Measurements from ENCODE around the gene CAMSAP3.

The CAMSAP3 gene

DNA sequence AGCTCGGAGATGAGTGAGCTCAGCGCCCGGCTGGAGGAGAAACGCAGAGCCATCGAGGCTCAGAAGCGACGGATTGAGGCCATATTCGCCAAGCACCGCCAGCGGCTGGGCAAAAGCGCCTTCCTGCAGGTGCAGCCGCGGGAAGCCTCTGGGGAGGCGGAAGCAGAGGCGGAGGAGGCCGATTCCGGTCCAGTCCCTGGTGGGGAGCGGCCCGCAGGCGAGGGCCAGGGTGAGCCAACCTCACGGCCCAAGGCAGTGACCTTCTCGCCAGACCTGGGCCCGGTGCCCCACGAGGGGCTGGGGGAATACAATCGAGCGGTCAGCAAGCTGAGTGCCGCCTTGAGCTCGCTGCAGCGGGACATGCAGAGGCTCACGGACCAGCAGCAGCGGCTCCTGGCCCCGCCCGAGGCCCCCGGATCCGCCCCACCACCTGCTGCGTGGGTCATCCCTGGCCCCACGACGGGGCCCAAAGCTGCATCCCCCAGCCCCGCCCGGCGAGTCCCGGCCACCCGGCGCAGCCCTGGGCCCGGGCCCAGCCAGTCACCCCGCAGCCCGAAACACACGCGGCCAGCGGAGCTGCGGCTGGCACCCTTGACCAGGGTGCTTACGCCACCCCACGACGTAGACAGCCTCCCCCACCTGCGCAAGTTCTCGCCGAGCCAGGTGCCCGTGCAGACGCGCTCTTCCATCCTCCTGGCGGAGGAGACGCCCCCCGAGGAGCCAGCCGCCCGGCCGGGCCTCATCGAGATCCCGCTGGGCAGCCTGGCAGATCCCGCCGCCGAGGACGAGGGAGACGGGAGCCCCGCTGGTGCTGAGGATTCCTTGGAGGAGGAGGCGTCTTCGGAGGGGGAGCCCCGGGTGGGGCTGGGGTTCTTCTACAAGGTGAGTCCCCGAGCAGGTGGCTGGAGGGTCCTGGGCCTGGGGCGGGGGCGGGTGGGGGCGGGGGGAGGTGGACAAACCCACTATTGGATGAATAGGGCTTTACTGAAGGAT lies 16.9 kb downstream of the CAMSAP3 start:
- no peak for DNase-seq (ENCODE audit: low read depth in 2 of 2)

DNA sequence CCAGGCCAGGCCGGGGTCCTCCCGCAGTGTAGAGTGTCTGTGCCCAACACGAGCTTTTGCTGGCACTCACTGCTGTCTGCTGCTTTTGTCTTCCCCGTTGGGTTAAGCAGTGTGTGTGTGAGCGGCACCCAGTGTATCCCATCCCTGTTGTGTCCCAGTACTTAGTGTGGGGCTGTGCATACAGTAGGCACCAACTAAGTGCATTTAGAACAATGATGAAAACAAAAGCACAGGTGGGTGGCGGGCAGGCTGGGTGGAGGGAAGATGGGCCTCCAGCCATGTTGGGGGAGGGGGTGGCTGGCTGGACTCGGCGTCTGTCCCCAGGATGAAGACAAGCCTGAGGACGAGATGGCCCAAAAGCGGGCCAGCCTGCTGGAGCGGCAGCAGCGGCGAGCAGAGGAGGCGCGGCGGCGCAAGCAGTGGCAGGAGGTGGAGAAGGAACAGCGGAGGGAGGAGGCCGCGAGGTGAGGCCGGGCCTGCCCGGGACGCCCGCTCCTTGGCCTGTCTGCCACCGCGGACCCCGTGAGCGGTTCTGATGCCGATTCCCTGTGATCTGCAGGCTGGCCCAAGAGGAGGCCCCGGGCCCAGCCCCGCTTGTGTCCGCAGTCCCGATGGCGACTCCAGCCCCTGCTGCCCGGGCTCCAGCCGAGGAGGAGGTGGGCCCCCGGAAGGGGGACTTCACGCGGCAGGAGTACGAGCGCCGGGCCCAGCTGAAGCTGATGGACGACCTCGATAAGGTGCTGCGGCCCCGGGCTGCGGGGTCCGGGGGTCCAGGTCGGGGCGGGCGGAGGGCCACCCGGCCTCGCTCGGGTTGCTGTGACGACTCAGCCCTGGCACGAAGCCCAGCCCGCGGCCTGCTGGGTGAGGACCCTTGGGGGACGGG lies 19.4 kb downstream of the CAMSAP3 start:
- DNase-seq (ENCODE audit: low read depth in 2 of 2): no peak

DNA sequence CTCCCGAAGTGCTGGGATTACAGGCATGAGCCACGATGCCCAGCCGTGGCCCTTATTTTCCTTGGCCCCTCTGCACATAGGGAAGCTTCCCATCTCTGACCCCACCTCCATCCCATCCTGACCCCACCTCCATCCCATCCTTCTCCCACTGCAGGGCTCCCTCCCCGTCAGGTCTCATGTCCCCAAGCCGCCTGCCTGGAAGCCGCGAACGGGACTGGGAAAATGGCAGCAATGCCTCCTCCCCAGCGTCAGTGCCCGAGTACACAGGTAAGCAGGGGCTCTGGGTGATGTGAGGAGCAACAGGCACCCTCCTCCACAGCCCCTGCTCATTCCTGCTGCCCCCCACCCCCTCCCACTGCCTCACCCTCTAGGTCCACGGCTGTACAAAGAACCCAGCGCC lies 21.5 kb downstream of the CAMSAP3 start:
- no peak for DNase-seq (ENCODE audit: low read depth in 2 of 2)

DNA sequence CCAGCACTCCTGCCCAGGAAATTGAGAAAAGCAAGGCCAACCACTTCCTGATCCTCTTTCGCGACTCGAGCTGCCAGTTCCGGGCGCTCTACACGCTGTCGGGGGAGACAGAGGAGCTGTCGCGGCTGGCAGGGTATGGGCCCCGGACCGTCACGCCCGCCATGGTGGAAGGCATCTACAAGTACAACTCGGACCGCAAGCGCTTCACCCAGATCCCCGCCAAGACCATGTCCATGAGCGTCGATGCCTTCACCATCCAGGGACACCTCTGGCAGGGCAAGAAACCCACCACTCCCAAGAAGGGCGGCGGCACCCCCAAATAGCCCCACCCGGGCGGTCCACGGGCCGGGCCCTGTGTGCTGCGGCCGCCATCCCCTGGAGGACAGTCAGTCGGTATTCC lies 22.1 kb downstream of the CAMSAP3 start:
- no peak for DNase-seq (ENCODE audit: low read depth in 2 of 2)

DNA sequence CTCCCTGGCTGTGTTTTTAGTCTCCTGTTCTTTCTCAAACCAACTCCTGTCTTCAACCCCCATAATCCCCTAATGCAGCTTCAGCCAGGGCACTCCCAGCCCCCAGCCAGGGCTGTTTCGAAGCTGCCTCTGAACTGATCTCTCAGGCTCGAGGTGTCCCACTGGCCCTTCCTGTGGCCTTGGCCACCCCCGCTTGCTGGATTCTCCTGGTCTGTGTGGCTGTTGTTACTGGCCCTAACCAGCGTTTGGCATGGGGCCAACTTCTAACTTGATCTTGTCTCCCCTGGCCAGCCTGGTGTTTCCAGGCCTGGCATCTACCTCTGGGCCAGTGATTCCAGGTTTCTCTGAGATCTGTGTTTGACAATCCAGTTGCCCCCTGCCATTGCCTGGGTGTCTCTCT lies 22.7 kb downstream of the CAMSAP3 start:
- DNase-seq (ENCODE audit: low read depth in 2 of 2): no peak

DNA sequence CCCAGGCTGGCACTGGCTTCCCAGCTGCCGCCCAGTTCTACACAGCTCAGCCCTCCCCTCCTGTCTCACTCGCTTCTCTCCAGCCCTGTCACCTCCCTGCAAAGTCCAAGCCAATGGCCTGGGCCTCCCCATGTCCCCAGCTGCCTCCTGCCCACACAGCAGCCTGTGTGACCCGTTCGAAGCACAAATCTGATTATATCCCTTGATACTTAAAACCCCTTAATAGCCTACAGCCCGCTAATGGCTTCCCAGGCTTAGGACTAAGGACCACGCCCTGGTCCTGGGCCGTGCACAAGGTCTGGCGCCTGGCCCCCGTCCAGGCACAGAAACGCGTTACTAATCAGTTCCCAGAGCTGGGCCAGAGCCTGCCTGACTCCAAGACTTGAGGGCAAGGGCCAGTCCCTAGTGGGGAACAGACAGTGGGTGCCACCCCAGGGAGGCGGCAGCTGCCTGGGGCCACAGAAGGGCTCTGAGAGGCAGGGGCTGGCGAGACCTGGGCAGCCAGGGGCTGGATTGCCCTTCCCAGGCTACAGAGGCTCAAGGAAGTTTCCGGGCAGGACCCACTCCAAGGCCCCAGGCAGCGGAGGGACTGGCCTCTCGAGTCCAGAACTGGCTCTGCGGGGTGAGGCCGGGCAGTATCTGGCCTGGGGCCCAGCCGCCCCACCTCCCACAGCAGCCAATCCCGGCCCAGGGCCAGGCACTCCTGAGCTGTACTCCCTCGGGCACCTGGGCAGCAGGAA lies 23.3 kb downstream of the CAMSAP3 start:
- DNase-seq (ENCODE audit: low read depth in 2 of 2): no peak

DNA sequence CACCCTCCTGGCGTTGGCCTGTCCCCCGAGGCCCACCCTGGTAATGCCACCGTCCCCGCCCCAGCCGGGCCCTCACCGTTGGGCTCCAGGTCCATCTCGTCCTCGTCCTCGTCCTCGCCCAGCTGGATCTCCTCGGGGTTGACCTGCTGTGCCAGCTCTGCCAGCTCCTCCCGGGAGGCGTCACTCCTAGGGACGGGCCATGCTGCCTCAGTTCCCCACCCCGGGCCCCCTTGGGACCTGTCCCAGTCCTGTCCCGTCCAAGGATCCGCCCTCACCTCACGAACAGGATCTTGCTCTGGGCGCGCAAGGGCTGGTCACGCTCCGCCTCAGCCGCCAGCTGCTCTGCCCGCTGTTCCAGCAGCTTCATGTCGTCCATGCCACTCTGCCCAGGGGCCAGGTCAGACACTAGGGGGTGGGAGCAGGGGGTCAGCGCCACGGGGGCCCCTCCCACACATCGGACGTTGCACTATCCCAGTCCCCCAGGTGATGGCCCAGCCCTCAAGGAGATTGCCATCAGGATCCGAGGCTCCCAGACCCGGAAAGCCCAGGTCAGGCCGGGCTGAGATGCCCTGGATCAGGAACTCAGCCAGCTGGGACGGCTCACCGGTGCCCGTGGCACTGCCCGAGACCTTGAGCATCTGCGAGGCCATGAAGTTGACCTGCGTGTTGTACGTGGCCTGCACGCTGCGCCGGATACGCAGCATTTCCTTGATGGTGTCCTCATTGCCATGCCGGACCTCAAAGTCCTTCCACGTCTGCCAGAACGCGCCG lies 24.2 kb downstream of the CAMSAP3 start:
- no peak for DNase-seq (ENCODE audit: low read depth in 2 of 2)

DNA sequence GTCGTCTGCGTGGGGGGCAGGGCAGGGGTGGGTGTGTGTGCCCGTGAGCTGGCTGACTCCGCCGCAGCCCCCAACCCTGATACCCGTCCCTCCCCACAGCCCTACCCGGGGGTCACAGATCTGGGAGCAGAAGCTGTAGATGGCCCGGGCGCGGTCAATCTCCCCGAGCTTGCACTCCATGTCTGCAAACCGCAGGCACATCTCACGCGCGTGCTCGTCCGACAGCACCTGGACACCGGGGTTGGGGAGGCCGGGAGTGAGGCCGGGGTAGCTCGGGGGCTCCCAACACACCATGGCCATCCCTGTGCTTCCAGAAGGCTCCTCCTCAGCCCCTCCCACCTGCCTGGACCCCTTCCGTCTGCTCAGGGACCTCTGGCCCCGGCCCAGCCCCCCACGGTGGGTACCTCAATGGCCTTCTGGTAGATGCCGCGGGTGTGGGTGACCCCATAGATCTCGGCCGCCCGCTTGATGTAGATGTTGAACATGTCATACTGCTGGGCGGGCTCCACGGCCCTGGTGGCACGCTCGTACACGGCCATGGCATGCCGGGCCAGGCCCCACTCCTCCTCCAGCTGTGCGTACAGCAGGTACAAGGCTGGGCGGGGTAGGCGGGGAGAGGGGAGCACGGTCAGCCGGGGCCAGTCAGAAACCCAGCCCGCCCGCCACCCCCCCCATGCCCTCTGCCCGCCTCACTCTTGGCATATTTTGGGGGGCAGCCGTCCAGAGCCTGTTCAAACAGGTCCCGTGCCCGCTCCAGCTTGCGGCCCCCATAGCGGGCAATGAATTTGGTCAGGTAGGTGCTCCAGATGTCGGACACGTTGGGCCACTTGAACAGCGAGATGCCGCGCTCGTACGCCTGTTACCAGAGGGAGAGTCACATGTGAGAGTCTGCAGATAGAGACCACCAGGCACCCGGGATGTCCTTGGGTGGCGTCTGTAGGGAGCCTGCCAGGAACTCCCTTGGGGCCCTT lies 25.1 kb downstream of the CAMSAP3 start:
- no peak for DNase-seq (ENCODE audit: low read depth in 2 of 2)

DNA sequence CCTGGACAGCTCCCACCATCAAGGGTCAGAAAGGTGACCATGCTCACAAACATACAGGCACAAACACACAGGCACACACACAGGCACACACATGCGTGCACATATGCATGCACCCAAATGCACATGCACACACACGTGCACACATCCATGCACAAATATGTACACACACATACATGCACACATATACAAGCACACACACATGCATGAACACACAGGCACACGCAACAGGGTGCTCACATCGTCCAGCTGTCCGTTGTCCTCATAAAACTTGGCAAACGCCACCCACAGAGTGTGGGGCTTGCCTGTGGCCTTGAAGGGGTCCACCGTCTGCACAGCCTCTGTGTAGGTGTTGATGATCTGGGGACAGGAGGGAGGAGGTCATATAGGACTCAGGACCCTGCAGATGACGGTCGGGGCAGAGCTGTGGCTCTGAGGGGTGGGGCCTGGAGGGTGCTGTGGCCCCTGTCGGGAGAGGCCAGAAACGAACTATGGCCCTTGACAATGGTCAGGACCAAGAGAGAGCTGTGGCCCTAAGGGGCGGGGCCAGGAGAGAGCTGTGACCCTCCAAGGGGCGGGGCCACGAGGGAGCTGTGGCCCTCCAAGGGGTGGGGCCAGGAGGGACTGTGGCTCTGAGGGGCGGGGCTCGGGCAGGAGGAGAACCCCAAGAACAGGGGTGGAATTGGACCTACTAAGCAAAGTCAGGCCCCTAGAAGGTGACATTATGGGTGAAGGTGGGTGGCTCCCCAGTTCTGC lies 27.4 kb downstream of the CAMSAP3 start:
- DNase-seq (ENCODE audit: low read depth in 2 of 2): no peak

DNA sequence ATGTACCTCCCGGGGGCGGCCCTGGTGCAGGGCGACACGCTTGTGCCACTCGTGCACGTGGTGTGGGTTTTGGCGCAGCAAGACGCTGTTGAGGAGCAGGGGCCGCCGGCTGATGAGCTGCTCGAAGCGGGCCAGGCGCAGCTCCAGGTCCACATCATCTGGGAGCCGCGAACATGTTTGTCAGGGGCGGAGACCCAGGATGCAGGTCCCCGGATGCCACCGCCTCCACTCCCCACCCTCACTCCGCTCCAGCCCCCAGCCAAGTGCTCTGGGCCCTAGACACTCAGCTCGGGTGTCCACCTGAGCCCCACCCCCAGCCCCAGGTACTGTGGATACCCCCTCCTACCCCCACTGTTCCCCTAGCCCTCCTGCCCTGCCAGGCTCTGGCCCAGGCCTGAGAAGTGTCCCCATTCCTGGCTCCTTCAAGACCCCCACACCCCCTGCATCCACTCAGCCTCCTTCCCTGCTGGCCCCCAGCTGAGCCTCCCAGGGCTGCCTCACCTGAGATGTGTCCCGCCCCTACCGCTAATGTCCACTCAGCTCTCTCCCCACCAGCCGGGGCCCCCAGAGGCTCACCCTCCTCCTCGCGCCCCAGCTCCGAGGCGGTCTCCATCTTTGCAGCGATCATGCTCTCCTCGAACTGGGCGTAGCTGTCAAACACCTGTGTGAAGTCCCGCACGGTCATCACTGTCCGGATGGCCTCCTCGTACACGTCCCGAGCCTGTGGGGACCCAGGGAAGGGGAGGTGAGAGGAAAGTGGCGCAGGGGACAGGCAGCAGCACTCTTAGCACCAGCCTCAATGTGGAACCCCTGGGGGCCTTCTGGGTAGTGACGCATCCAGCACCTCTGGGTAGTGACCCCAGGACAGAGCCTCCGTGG lies 28.3 kb downstream of the CAMSAP3 start:
- DNase-seq (ENCODE audit: low read depth in 2 of 2): no peak

DNA sequence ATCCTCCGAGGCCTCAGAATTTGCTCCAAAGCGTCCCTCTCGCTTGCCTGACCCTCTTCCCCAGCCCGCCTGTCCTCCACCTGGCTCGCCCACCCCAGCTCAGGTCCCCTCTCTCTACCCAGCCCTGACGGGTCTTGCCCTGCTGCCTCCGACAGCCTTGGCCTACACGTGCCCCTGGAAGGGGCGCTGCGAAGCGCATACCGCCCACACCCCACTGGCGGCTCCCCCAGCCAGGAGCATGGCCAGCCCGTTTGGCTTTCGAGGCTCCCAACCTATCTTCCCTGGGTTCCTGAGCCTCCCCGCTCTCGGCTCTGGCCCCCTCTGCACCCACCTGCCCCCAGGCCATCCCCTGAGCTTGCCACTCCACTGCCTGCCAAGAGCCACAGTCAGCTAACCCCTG lies 29.1 kb downstream of the CAMSAP3 start:
- no peak for DNase-seq (ENCODE audit: low read depth in 2 of 2)

DNA sequence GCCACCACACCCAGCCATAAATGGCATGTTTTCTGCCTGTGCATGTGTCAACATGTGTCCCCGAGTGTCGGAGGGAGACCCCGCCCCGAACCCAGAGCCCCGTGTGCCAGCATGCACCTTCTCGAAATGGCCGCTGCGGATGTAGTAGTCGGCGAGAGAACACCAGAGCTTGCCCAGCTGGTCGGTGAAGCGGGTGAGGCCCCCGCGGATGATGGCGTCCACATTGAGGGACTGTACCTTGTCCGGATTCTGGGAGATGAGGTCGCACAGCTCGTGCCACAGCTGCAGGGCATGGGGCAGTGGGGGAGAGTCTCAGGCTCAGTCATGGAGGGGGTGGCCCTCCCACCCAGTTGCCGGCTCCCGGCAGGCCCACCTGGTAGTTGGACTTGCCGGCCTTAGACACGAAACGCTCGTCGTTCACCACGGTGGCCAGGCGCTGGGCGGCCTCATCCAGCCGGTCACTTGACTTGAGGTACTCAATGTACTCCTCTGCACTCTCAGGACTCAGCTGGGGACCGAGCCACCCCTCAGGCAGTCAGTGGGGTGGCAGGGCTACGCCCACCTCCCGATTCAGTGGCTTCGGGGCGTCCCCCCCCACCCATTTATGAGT lies 30.2 kb downstream of the CAMSAP3 start:
- no peak for DNase-seq (ENCODE audit: low read depth in 2 of 2)

DNA sequence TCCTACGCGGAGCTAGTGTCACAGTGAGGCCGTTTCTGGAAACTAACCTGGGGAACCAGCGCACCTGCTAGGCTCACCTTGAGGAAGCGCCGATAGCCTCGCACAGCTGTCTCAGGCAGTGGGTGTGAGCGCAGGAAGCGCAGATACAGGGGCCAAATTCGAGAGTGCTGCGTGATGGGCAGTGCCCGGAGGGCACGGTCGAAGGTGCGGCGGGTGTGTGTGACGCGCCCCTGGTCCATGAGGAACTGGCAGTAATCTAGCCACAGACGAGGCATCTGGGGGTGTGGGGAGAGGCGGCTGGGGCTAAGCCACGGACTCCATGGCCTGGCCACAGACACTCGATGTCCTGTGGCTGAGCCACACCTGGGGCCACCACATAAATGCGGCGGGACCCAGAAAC lies 31.5 kb downstream of the CAMSAP3 start:
- no peak for DNase-seq (ENCODE audit: low read depth in 2 of 2)

DNA sequence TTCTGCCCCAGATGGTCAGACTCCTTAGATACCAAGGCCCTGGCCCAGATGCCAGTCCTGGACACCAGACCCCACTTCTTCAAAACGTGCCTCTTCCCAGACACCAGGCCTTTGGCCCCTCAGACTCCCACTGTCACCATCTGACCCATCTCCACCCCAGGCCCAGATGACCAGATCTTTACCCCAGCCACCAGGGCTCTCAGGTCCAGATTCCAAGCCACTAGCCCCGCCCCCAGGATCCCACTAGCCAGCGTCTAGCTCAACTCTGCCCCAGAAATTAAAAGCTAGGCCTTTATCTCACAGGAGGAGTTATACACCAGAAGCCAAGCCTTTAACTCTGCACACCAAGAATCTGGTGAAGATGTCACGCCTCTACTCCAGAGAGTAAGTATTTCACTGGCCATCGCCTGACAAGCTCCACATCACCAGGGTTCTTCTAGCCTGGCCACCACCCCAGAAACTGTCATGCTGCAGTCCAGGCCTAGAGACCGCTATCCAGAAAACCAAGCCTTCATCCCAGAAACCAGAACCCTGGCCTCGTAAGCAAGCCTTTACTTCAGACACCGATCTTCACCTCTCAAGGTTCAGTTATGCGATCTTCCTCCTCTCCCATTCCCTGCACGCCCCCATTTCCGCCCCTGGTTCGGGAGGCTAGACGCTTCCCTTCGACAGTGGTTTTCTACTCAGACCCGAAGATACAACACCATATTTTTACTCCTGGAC lies 33.1 kb downstream of the CAMSAP3 start:
- DNase-seq (ENCODE audit: low read depth in 2 of 2): no peak

DNA sequence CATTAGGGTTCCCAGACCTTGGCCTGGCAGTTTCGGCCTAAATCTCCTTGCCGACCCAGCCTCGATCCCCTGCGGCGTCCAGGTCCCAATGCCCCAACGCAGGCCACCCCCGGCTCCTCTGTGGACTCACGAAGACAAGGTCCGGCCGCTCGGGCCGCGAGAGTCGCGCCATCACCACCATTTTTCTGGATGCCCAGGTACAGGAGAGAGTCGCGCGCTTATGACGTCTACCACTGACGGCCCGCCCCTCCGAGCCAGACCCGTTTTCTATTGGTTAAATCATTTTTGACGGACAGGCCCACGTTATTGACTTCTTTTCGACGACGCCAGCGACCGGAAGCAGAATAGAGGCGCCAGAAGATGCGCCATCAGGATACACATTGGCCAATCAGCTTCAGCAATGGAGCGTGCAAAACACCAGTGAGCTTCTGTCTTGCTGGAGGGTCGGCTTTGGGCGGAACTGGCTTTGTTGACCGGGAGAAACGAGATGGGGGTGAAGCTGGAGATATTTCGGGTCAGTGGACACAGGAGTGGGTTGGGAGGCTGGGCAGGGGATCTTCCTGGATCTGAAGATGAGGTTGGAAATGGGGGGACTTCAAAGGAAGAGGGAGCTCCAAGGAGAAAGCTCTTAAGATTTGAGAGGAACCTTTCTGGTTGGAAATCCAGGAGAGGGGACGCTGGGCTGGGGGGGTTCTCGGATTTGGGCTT lies 33.8 kb downstream of the CAMSAP3 start, which contains the start of the genes PET100 and XAB2:
Gene PET100, plus strand, starts transcription at position 447 of the 708 bp plus-strand sequence. Its CDS starts 41 bp downstream, at position 488.
Gene XAB2, minus strand, starts transcription at position 199 of the 708 bp plus-strand sequence. Its CDS starts 18 bp downstream, at position 181.
- DNase-seq (ENCODE audit: low read depth in 2 of 2): peak; percentile 86 to 88

DNA sequence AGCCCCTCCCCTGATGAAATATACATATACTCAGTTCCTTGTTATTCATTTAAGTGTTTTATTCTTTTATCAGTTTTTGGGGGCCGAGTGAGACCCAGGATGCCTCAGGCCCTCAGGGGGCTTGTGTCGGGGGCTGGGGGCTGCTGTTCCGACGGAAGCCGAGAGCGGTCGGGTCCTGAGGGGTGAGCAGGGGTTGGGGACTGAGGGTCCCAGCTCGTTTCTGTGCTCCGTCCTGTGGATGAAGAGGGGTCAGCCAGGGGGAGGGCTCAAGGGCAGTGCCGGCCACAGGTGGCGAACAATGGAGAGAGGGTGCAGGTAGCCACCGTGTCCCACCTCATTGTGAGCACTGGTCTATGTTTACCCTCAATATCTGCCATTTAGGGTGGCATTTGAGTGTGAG lies 35.9 kb downstream of the CAMSAP3 start:
- DNase-seq (ENCODE audit: low read depth in 2 of 2): no peak

Measured in stimulated activated CD8-positive, alpha-beta memory T cell treated with anti-CD3 and anti-CD28 coated beads, Interleukin-7, amount 100 ng/mL, for 1 hour (primary cell).